ENCODE results near the gene HIF1A. TPM values are rescaled to one million over a fixed set of nuclear protein-coding genes. Genes with fewer than 3 reads are reported as not detected.

Gene HIF1A
- 159 and 162 TPM in 2 replicates for total RNA-seq (2014; rRNA removed; shearing (Covaris generic))

GRCh38 chr14:61694830-61695694 lies at the start of gene HIF1A:
HIF1A (plus strand) TSS chr14:61695513; CDS start chr14:61695805, 292 bp downstream.

DNA sequence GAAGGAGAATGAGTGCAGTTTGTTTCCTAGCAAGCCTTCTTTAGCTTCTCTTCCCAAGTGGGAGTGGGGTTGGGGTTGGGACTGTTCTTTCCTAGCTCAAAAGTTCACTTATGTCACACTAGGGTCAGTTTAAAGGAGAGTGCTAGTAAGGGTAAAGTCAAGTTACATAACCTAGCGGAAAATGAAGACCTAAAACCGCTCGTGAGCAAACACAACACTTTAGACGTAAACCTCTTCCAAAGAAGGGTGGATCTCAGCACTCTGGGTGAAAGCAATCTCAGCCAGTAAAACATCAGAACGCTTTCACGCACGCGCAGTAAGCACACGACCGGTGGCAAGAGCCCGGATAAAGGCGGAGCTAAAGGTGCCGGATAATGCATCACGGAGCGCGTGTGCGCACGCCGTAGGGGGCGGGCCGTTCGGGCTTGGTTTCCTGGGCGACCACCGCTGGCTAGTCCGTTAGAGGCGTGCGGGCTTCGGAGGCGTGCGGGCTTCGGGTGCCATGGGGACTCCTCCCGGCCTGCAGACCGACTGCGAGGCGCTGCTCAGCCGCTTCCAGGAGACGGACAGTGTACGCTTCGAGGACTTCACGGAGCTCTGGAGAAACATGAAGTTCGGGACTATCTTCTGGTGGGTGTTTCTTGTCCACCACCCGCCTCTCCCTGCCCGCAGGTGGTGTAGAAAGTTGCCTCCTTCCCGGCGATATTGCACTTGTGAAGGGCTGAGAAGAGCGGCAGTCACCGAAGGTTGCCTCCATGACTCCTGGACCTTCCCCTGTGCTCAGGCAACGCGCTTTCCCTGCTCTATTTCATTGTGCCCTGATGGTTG lies 66.9 kb downstream of the HIF1A start, which contains the start of gene SNAPC1:
SNAPC1 (plus strand) TSS at position 462 of the 828 bp plus-strand sequence; CDS start at position 503, 41 bp downstream.

Other genes with a start within 250 kb of the HIF1A start
- 41.7 and 42.6 TPM in 2 replicates for gene SNAPC1, start 66.9 kb downstream of the HIF1A start, total RNA-seq (2014; rRNA removed; shearing (Covaris generic))
- gene SYT16, start 117.2 kb downstream of the HIF1A start, total RNA-seq (2014; rRNA removed; shearing (Covaris generic)): 0.04 and 0.27 TPM in 2 replicates

Data from A375 (cell line).